H9 (cell line): ENCODE measurements around the gene FBXL15. TPM values are rescaled to one million over a fixed set of nuclear protein-coding genes. Genes with fewer than 3 reads are reported as not detected.

ENCODE experiments used
- DNase-seq: peaks from one replicate; pipeline ENCODE4 v3.0.0-alpha.2; 2017
- H2AFZ ChIP-seq: one replicate; pipeline ENCODE4 v1.6.1; 2013; ENCODE audit warnings: mild to moderate bottlenecking, low read length, control low read depth, moderate library complexity
- H2AK5ac ChIP-seq: 2 replicates; pipeline ENCODE4 v1.6.1; 2013; ENCODE audit warnings: low read length, control low read depth, mixed read lengths; ENCODE audit not compliant: insufficient read length
- H2BK120ac ChIP-seq: one replicate; pipeline ENCODE4 v1.6.1; 2013; ENCODE audit warnings: low read depth, mild to moderate bottlenecking, low read length, control low read depth, inconsistent platforms; ENCODE audit not compliant: poor library complexity, severe bottlenecking
- H2BK12ac ChIP-seq: 2 replicates; pipeline ENCODE4 v1.6.1; 2013; ENCODE audit warnings: low read length, control low read depth, mixed read lengths, low read depth; ENCODE audit not compliant: insufficient read length
- H2BK15ac ChIP-seq: 2 replicates; pipeline ENCODE4 v1.6.1; 2013; ENCODE audit warnings: low read depth, low read length, control low read depth
- H2BK20ac ChIP-seq: one replicate; pipeline ENCODE4 v1.6.1; 2013; ENCODE audit warnings: low read depth, mild to moderate bottlenecking, low read length, control low read depth, inconsistent platforms; ENCODE audit not compliant: poor library complexity, severe bottlenecking
- H2BK5ac ChIP-seq: 2 replicates; pipeline ENCODE4 v1.6.1; 2013; ENCODE audit warnings: low read length, control low read depth, mixed read lengths; ENCODE audit not compliant: insufficient read length
- H3K14ac ChIP-seq: 2 replicates; pipeline ENCODE4 v1.6.1; 2013; ENCODE audit warnings: low read length, control low read depth; ENCODE audit not compliant: insufficient read depth
- H3K18ac ChIP-seq: 2 replicates; pipeline ENCODE4 v1.6.1; 2013; ENCODE audit warnings: low read depth, mild to moderate bottlenecking, mixed read lengths, low read length, control low read depth; ENCODE audit not compliant: insufficient read length
- H3K23ac ChIP-seq: 2 replicates; pipeline ENCODE4 v1.6.1; 2013; ENCODE audit warnings: low read length, control low read depth, mixed read lengths, low read depth; ENCODE audit not compliant: insufficient read length
- H3K23me2 ChIP-seq: 2 replicates; pipeline ENCODE4 v1.6.1; 2013; ENCODE audit warnings: low read depth, mild to moderate bottlenecking, mixed read lengths, low read length, control low read depth; ENCODE audit not compliant: insufficient read length, poor library complexity, severe bottlenecking
- H3K27ac ChIP-seq: 2 replicates; pipeline ENCODE4 v1.5.1; 2013; ENCODE audit warnings: low read length, control low read depth, mixed read lengths, low read depth; ENCODE audit not compliant: insufficient read length
- H3K27me3 ChIP-seq: 2 replicates; pipeline ENCODE4 v1.6.1; 2013; ENCODE audit warnings: low read length, control low read depth, inconsistent platforms; ENCODE audit not compliant: insufficient read depth
- H3K4ac ChIP-seq: 2 replicates; pipeline ENCODE4 v1.6.1; 2013; ENCODE audit warnings: low read depth, mild to moderate bottlenecking, control low read depth, inconsistent platforms, low read length, moderate library complexity
- H3K4me1 ChIP-seq: 2 replicates; pipeline ENCODE4 v1.6.1; 2013; ENCODE audit warnings: low read length, control low read depth, inconsistent platforms; ENCODE audit not compliant: insufficient read depth
- H3K4me2 ChIP-seq: 2 replicates; pipeline ENCODE4 v1.6.1; 2013; ENCODE audit warnings: low read length, control low read depth, mixed read lengths; ENCODE audit not compliant: insufficient read length, insufficient read depth
- H3K56ac ChIP-seq: 2 replicates; pipeline ENCODE4 v1.6.1; 2013; ENCODE audit warnings: low read depth, mild to moderate bottlenecking, mixed read lengths, low read length, control low read depth; ENCODE audit not compliant: insufficient read length
- H3K79me1 ChIP-seq: 2 replicates; pipeline ENCODE4 v1.6.1; 2013; ENCODE audit warnings: low read depth, mild to moderate bottlenecking, moderate library complexity, low read length, control low read depth, inconsistent platforms; ENCODE audit not compliant: insufficient read depth, poor library complexity, severe bottlenecking
- H3K79me2 ChIP-seq: 2 replicates; pipeline ENCODE4 v1.6.1; 2013; ENCODE audit warnings: low read length, control low read depth, inconsistent platforms; ENCODE audit not compliant: insufficient read depth
- H3K9ac ChIP-seq: 2 replicates; pipeline ENCODE4 v1.6.1; 2013; ENCODE audit warnings: low read length, control low read depth, mixed read lengths; ENCODE audit not compliant: insufficient read length; ENCODE audit errors: extremely low read depth
- H3K9me3 ChIP-seq: one replicate; pipeline ENCODE4 v1.6.1; 2013; ENCODE audit warnings: low read depth, low read length, inconsistent platforms; ENCODE audit not compliant: control insufficient read depth
- H3T11ph ChIP-seq: one replicate; pipeline ENCODE4 v1.6.1; 2013; ENCODE audit warnings: mild to moderate bottlenecking, low read length, control low read depth, inconsistent platforms
- H4K20me1 ChIP-seq: one replicate; pipeline ENCODE4 v1.6.1; 2013; ENCODE audit not compliant: control insufficient read depth, insufficient read length, insufficient read depth
- H4K5ac ChIP-seq: 2 replicates; pipeline ENCODE4 v1.6.1; 2013; ENCODE audit warnings: low read depth, mild to moderate bottlenecking, mixed read lengths, low read length, control low read depth; ENCODE audit not compliant: insufficient read length
- H4K8ac ChIP-seq: replicated peaks from 2 replicates; pipeline ENCODE4 v1.6.1; 2013; ENCODE audit warnings: low read length, control low read depth, mixed read lengths, low read depth; ENCODE audit not compliant: insufficient read length
- H4K91ac ChIP-seq: 2 replicates; pipeline ENCODE4 v1.6.1; 2013; ENCODE audit warnings: low read depth, mild to moderate bottlenecking, moderate library complexity, mixed read lengths, low read length, control low read depth; ENCODE audit not compliant: insufficient read length
- H3K27ac Mint-ChIP-seq, 3 experiments: 2 replicates in 2 of 3; 3 replicates in 1 of 3; pipeline ENCODE4 v1.8.0; 2020 to 2021; ENCODE audit warnings: mixed read lengths in 3 of 3, mild to moderate bottlenecking in 1 of 3, moderate library complexity in 1 of 3
- H3K27me3 Mint-ChIP-seq: 2 replicates; pipeline ENCODE4 v1.8.0; 2021; ENCODE audit warnings: low read depth, mild to moderate bottlenecking, moderate library complexity, mixed read lengths
- H3K36me3 Mint-ChIP-seq, 3 experiments: 2 replicates in 2 of 3; 3 replicates in 1 of 3; pipeline ENCODE4 v1.8.0; 2020 to 2021; ENCODE audit warnings: low read depth in 3 of 3, mixed read lengths in 3 of 3; ENCODE audit not compliant: insufficient read depth in 1 of 3
- H3K4me1 Mint-ChIP-seq, 2 experiments: 2 replicates each; pipeline ENCODE4 v1.8.0; 2020; ENCODE audit warnings: mixed read lengths in 2 of 2
- H3K4me3 Mint-ChIP-seq, 2 experiments: 2 replicates in 1 of 2; 3 replicates in 1 of 2; pipeline ENCODE4 v1.8.0; 2020 to 2021; ENCODE audit warnings: mild to moderate bottlenecking in 2 of 2, mixed read lengths in 2 of 2, moderate library complexity in 1 of 2
- H3K9me3 Mint-ChIP-seq, 2 experiments: 2 replicates in 1 of 2; 3 replicates in 1 of 2; pipeline ENCODE4 v1.8.0; 2020; ENCODE audit warnings: mild to moderate bottlenecking in 2 of 2, mixed read lengths in 2 of 2, moderate library complexity in 1 of 2
- CTCF ChIP-seq: fragments of 200-600 bp; sonication (generic); conservative IDR thresholded peaks from 3 replicates; pipeline ENCODE4 v1.8.0; 2021; ENCODE audit warnings: antibody characterized with exemption, mild to moderate bottlenecking
- WGBS: extraction: QIAGEN DNeasy Blood & Tissue Kit; methylation state at CpG from one replicate; pipeline ENCODE4 v1.1.7; 2013; ENCODE audit warnings: missing lambda C conversion rate, low lambda C conversion rate, mixed read lengths; ENCODE audit not compliant: insufficient read length; ENCODE audit errors: extremely low coverage; 5-methylcytosine and 5-hydroxymethylcytosine counted together
- total RNA-seq: library from RNA; stranded (reverse); gene quantifications from 2 replicates; pipeline ENCODE4 v1.2.1, GENCODE V29; 2021

The FBXL15 gene
- total RNA-seq, 1 experiment from 2014 or later = 9.1 TPM

DNA sequence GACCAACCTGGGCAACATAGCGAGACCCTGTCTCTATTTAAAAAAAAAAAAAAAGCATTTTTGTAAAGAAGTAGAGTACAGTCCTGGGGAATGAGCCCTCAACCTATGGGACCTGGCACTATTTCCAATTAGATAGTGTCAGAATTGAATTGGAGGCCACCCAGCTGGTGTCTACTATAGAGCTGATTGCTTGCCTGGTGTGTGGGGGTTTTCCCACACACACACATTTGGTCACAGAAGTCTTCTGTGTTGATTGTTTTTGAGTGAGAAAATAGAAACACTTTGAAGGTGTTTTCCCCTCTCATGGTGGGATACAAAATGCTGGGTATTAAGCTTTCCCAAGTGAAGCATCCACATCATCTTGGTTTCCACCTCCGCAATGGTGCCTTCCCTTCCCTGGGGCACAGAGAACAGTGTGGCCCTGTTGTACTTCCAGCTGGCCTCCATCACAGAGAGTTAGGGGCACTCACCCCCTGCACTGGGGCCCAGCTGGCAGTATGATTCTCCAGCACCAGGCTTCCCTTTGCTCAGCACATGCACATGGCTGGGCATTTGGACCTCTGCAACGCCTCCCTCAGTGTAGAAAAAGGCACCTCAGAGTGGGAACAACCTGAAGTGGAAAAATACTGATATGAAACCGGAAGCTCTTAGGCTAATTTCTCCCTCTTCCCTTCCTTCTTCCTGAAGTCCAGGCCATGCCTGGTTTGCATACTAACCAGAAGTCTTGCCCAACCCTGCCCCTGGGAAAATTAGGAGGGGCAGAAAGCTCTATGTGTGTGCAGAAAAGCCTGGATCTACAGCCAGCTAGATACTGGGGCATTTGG, 35.8 kb upstream of the FBXL15 start:
- Histone ChIP-seq H3K23ac (no peak overlapping the region), H3K79me1 (no peaks in the 10 kb centered on the region), H4K5ac (no peak overlapping the region), H2AK5ac (no peak overlapping the region), H3K9me3 (no peaks in the 10 kb centered on the region), H2BK20ac (no peak overlapping the region), H2BK5ac (no peak overlapping the region), H3K14ac (no peak overlapping the region), H3T11ph (no peak overlapping the region), H4K91ac (no peak overlapping the region), H4K8ac (no peak overlapping the region), H3K4me1 (no peaks in the 10 kb centered on the region), H2BK15ac (no peak overlapping the region), H2BK120ac (no peak overlapping the region), H3K56ac (no peak overlapping the region), H3K23me2 (no peaks in the 10 kb centered on the region), H3K27ac (no peak overlapping the region), H3K18ac (no peak overlapping the region), H3K79me2 (no peaks in the 10 kb centered on the region), H3K4ac (no peak overlapping the region), H3K27me3 (no peaks in the 10 kb centered on the region), H3K9ac (no peak overlapping the region), H3K4me2 (no peak overlapping the region), H2BK12ac (no peak overlapping the region), H2AFZ (no peak overlapping the region), H4K20me1 (no peaks in the 10 kb centered on the region)
- no CpG with 5 or more reads among the region's 4 CpGs for WGBS
- Mint-ChIP-seq H3K27ac (peak overlapping the region in 1 of 3 experiments; percentile 72; a peak in 1 of 7 replicates), H3K4me3 (no peak overlapping the region), H3K9me3 (no peaks in the 10 kb centered on the region), H3K27me3 (peaks cover 6% of the 10 kb centered on the region), H3K36me3 (peaks cover 4 to 21% (median 12%) of the 10 kb centered on the region in 3 experiments), H3K4me1 (0 out of 4 replicates have a peak, but pooled peaks cover 0 to 2% of the 10 kb centered on the region in 2 experiments)
- no peak for TF ChIP-seq CTCF
- no peak for DNase-seq
